NCI-H510A (cell line): ENCODE results near the gene TMEM44.
"Not testable (repeated sequence)": the region's sequence is repeated elsewhere in the genome, so short reads cannot be mapped to it uniquely, and the experiment has no call there.

Source experiments
- DNase-seq: peaks from one replicate; lab custom pipeline; 2025; lab: John Stamatoyannopoulos, UW

The TMEM44 gene

GRCh38 chr3:194642769-194643168 is 9.6 kb upstream of the TMEM44 start:
- no peak for DNase-seq

- DNase-seq = no peak
Measured at GRCh38 chr3:194640829-194641228, 7.6 kb upstream of the TMEM44 start.

GRCh38 chr3:194638991-194639605 is 5.9 kb upstream of the TMEM44 start:
- no peak for DNase-seq

GRCh38 chr3:194637541-194638400 is 4.6 kb upstream of the TMEM44 start:
- DNase-seq = no peak

GRCh38 chr3:194637066-194637465 is 3.8 kb upstream of the TMEM44 start:
- no peak for DNase-seq

GRCh38 chr3:194632809-194633348 is 340 bp downstream of the TMEM44 start:
- DNase-seq = no peak

GRCh38 chr3:194632226-194632808 is 902 bp downstream of the TMEM44 start:
- no peak for DNase-seq

- DNase-seq = no peak
Measured at GRCh38 chr3:194631696-194632095, 1.5 kb downstream of the TMEM44 start.

- DNase-seq = not testable (repeated sequence)
Measured at GRCh38 chr3:194630681-194631080, 2.5 kb downstream of the TMEM44 start.

GRCh38 chr3:194624956-194625355 is 8.3 kb downstream of the TMEM44 start:
- DNase-seq = no peak

GRCh38 chr3:194623449-194624290 is 9.5 kb downstream of the TMEM44 start:
- no peak for DNase-seq

GRCh38 chr3:194622621-194623340 is 10.4 kb downstream of the TMEM44 start:
- no peak for DNase-seq

- no peak for DNase-seq
Measured at GRCh38 chr3:194621947-194622346, 11.3 kb downstream of the TMEM44 start.

GRCh38 chr3:194620196-194620595 is 13.0 kb downstream of the TMEM44 start:
- no peak for DNase-seq

- DNase-seq = no peak
Measured at GRCh38 chr3:194619741-194620140, 13.5 kb downstream of the TMEM44 start.

GRCh38 chr3:194618858-194619608 is 14.2 kb downstream of the TMEM44 start:
- no peak for DNase-seq

GRCh38 chr3:194617827-194618226 is 15.4 kb downstream of the TMEM44 start:
- DNase-seq = no peak

- DNase-seq = no peak
Measured at GRCh38 chr3:194617143-194617671, 16.0 kb downstream of the TMEM44 start.

GRCh38 chr3:194615226-194615625 is 18.0 kb downstream of the TMEM44 start:
- DNase-seq = no peak

GRCh38 chr3:194612221-194612620 is 21.0 kb downstream of the TMEM44 start:
- DNase-seq = no peak
